Neural progenitor cell (in vitro differentiated cells): Measurements from ENCODE around the gene ZNF860. TPM values are rescaled to one million over a fixed set of nuclear protein-coding genes. Genes with fewer than 3 reads are reported as not detected.

Experiments
- DNase-seq: peaks from one replicate; pipeline ENCODE4 v3.0.0-alpha.2; 2016; ENCODE audit warnings: low spot score
- H2AFZ ChIP-seq: fragments of 200-600 bp; sonication (generic); replicated peaks from 2 replicates; pipeline ENCODE4 v1.6.1; 2016; ENCODE audit warnings: antibody characterized with exemption
- H3F3A ChIP-seq: fragments of 200-600 bp; sonication (generic); 2 replicates; pipeline ENCODE4 v1.6.1; 2016; ENCODE audit warnings: antibody characterized with exemption, low read depth
- H3K27ac ChIP-seq: fragments of 200-600 bp; sonication (generic); 2 replicates; pipeline ENCODE4 v1.5.1; 2016; ENCODE audit warnings: mild to moderate bottlenecking
- H3K27me3 ChIP-seq: fragments of 200-600 bp; sonication (generic); 2 replicates; pipeline ENCODE4 v1.6.1; 2016; ENCODE audit warnings: mild to moderate bottlenecking, moderate library complexity
- H3K36me3 ChIP-seq: fragments of 200-600 bp; sonication (generic); 2 replicates; pipeline ENCODE4 v1.5.1; 2016
- H3K4me1 ChIP-seq: fragments of 200-600 bp; sonication (generic); 2 replicates; pipeline ENCODE4 v1.6.1; 2016; ENCODE audit warnings: mixed run types
- H3K4me2 ChIP-seq: fragments of 200-600 bp; sonication (generic); 2 replicates; pipeline ENCODE4 v1.6.1; 2016
- H3K4me3 ChIP-seq: fragments of 200-600 bp; sonication (generic); 2 replicates; pipeline ENCODE4 v1.5.1; 2016
- H3K79me2 ChIP-seq: fragments of 200-600 bp; sonication (generic); 2 replicates; pipeline ENCODE4 v1.6.1; 2016; ENCODE audit warnings: low read depth
- H3K9ac ChIP-seq: fragments of 200-600 bp; sonication (generic); 2 replicates; pipeline ENCODE4 v1.6.1; 2016
- H3K9me3 ChIP-seq: fragments of 200-600 bp; sonication (generic); 2 replicates; pipeline ENCODE4 v1.5.1; 2016; ENCODE audit warnings: low read depth
- H4K20me1 ChIP-seq: fragments of 200-600 bp; sonication (generic); 2 replicates; pipeline ENCODE4 v1.6.1; 2016; ENCODE audit warnings: low read depth
- H3K27ac Mint-ChIP-seq: 3 replicates; pipeline ENCODE4 v1.8.0; 2021; ENCODE audit warnings: mixed read lengths
- H3K27me3 Mint-ChIP-seq: 2 replicates; pipeline ENCODE4 v1.8.0; 2022; ENCODE audit warnings: low read depth, mild to moderate bottlenecking, inconsistent platforms, moderate library complexity, mixed read lengths; ENCODE audit not compliant: insufficient read depth
- H3K36me3 Mint-ChIP-seq: 3 replicates; pipeline ENCODE4 v1.8.0; 2021; ENCODE audit warnings: mixed read lengths
- H3K4me1 Mint-ChIP-seq: 3 replicates; pipeline ENCODE4 v1.8.0; 2021; ENCODE audit warnings: mixed read lengths
- H3K4me3 Mint-ChIP-seq: 3 replicates; pipeline ENCODE4 v1.8.0; 2021; ENCODE audit warnings: mild to moderate bottlenecking, moderate library complexity, mixed read lengths
- H3K9me3 Mint-ChIP-seq: 3 replicates; pipeline ENCODE4 v1.8.0; 2020; ENCODE audit warnings: mixed read lengths
- CTCF ChIP-seq: fragments of 200-600 bp; sonication (generic); IDR thresholded peaks from 2 replicates; pipeline ENCODE4 v1.5.1; 2017; ENCODE audit warnings: antibody characterized with exemption, mild to moderate bottlenecking
- EZH2 ChIP-seq: fragments of 200-600 bp; sonication (generic); IDR thresholded peaks from 2 replicates; pipeline ENCODE4 v1.6.1; 2017; ENCODE audit warnings: antibody characterized with exemption, mild to moderate bottlenecking, moderate library complexity
- EZH2phosphoT487 ChIP-seq: fragments of 200-600 bp; sonication (generic); IDR thresholded peaks from 2 replicates; pipeline ENCODE4 v1.6.1; 2017; ENCODE audit warnings: antibody characterized with exemption
- total RNA-seq: library from RNA; depleted of rRNA; stranded (reverse); fragments of >200 nt; gene quantifications from 2 replicates; pipeline ENCODE4 v1.2.3, GENCODE V29; 2015; ENCODE audit warnings: low replicate concordance

ZNF860 gene
- total RNA-seq, 1 donor from 2014 or later, result 0.43 TPM

GRCh38 chr3:31976302-31976701 is 5.2 kb upstream of the ZNF860 start:
- Mint-ChIP-seq H3K9me3 (no peaks in the 10 kb centered on the region), H3K27ac (no peak overlapping the region), H3K27me3 (peaks cover 16% of the 10 kb centered on the region), H3K4me3 (no peak overlapping the region), H3K4me1 (peaks cover 6% of the 10 kb centered on the region), H3K36me3 (no peaks in the 10 kb centered on the region)
- Histone ChIP-seq H3K27me3 (peaks cover 19% of the 10 kb centered on the region), H3K9me3 (no peaks in the 10 kb centered on the region), H3F3A (peaks cover 9% of the 10 kb centered on the region), H4K20me1 (no peaks in the 10 kb centered on the region), H3K79me2 (no peaks in the 10 kb centered on the region), H3K4me1 (peaks cover 6% of the 10 kb centered on the region), H2AFZ (no peak overlapping the region), H3K9ac (no peak overlapping the region), H3K4me3 (no peak overlapping the region), H3K36me3 (no peaks in the 10 kb centered on the region), H3K4me2 (no peak overlapping the region), H3K27ac (no peak overlapping the region)
- TF ChIP-seq EZH2phosphoT487, result no peak
- no peak for TF ChIP-seq CTCF
- no peak for TF ChIP-seq EZH2
- DNase-seq, result no peak

GRCh38 chr3:31977736-31978135 is 3.8 kb upstream of the ZNF860 start:
- Mint-ChIP-seq H3K27ac (no peak overlapping the region), H3K4me1 (peaks cover 6% of the 10 kb centered on the region), H3K9me3 (no peaks in the 10 kb centered on the region), H3K4me3 (no peak overlapping the region), H3K27me3 (peaks cover 22% of the 10 kb centered on the region), H3K36me3 (no peaks in the 10 kb centered on the region)
- no peak for DNase-seq
- Histone ChIP-seq H3F3A (peaks cover 21% of the 10 kb centered on the region), H3K27me3 (peaks cover 34% of the 10 kb centered on the region), H2AFZ (no peak overlapping the region), H3K9ac (no peak overlapping the region), H3K4me2 (no peak overlapping the region), H3K36me3 (no peaks in the 10 kb centered on the region), H4K20me1 (no peaks in the 10 kb centered on the region), H3K4me3 (no peak overlapping the region), H3K4me1 (no peaks in the 10 kb centered on the region), H3K79me2 (no peaks in the 10 kb centered on the region), H3K27ac (no peak overlapping the region), H3K9me3 (no peaks in the 10 kb centered on the region)
- TF ChIP-seq CTCF, result no peak

DNA sequence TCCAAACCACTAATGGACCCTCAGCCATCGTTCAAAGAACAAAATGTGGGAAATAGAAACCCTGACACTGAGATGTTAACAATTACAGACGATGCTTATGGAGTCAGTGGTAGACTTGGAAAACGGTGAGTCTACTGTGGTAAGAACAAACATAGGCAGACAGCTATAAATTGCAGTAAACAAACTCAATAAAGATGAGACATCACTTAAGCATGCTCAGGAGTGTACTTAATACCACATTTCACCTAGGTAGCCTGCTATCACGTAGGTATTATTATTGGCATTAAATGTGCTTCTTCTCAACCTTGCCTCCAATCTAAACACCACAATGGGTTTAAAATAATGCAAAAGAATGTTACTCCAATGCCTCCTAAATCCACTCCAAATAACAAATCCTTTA is 3.0 kb upstream of the ZNF860 start:
- no peak for DNase-seq
- Histone ChIP-seq H2AFZ (no peak overlapping the region), H3K27me3 (peaks cover 34% of the 10 kb centered on the region), H3K4me3 (no peak overlapping the region), H3K4me1 (no peaks in the 10 kb centered on the region), H3F3A (peaks cover 23% of the 10 kb centered on the region), H3K79me2 (no peaks in the 10 kb centered on the region), H3K4me2 (no peak overlapping the region), H3K9me3 (no peaks in the 10 kb centered on the region), H3K27ac (no peak overlapping the region), H4K20me1 (no peaks in the 10 kb centered on the region), H3K9ac (no peak overlapping the region), H3K36me3 (no peaks in the 10 kb centered on the region)
- no peaks in the 10 kb centered on the region for H3K36me3 Mint-ChIP-seq
- H3K27me3 Mint-ChIP-seq, result peaks cover 22% of the 10 kb centered on the region
- no peak overlapping the region for H3K4me3 Mint-ChIP-seq
- H3K27ac Mint-ChIP-seq, result no peak overlapping the region
- TF ChIP-seq CTCF (no peak), EZH2 (no peak), EZH2phosphoT487 (no peak)
- no peaks in the 10 kb centered on the region for H3K9me3 Mint-ChIP-seq
- H3K4me1 Mint-ChIP-seq, result peaks cover 6% of the 10 kb centered on the region
